HEK293T (cell line): ENCODE measurements around the gene ITPKB.

ENCODE experiments used
- CTBP1 ChIP-seq: fragments of 450-650 bp; IDR thresholded peaks from 2 replicates; pipeline ENCODE4 v1.6.1; 2016; ENCODE audit warnings: borderline replicate concordance
- FOXK2 ChIP-seq: fragments of 450-650 bp; IDR thresholded peaks from 2 replicates; pipeline ENCODE4 v1.6.1; 2016; ENCODE audit warnings: mild to moderate bottlenecking
- FOXM1 ChIP-seq: fragments of 450-650 bp; IDR thresholded peaks from 2 replicates; pipeline ENCODE4 v1.6.1; 2017; ENCODE audit warnings: mild to moderate bottlenecking, borderline replicate concordance
- L3MBTL2 ChIP-seq: fragments of 450-650 bp; conservative IDR thresholded peaks from 2 replicates; pipeline ENCODE4 v1.6.1; 2016; ENCODE audit warnings: mild to moderate bottlenecking

- TF ChIP-seq CTBP1 (no peak), FOXK2 (no peak), FOXM1 (no peak), L3MBTL2 (no peak)
These were observed 4.2 kb upstream of the ITPKB start for GRCh38 chr1:226743259-226743658.
